Loucy (cell line): ENCODE data around the gene AIDA.
A peak's percentile ranks its signal among the peaks of the same experiment; 100 is the strongest.

Experiments used
- EZH2phosphoT487 ChIP-seq: fragments of 200-600 bp; IDR thresholded peaks from 2 replicates; pipeline ENCODE4 v1.6.1; 2018; ENCODE audit warnings: antibody characterized with exemption, mild to moderate bottlenecking, moderate library complexity, borderline replicate concordance
- TF ChIP-seq, protein P1 (sequence below): fragments of 200-600 bp; sonication (generic); conservative IDR thresholded peaks from 2 replicates; pipeline ENCODE4 v1.5.1; 2014; ENCODE audit warnings: mild to moderate bottlenecking, antibody characterized with exemption, low read length

DNA sequence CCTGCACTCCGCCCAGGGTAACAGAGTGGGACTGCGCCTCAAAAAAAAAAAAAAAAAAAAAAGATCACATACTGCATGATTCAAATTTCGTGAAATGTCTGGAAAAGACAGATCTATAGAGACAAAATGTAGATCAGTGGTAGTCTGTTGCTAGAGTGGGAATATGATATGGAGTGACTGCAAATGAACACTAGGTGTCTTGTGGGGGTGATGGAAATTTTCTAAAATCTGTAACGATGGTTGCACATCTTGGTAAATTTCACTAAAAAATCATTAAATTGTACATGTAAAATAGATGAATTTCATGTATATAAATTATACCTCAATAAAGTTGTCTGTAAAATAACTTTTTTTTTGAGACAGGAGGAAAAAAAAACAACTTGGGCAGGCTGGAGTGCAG lies 5.5 kb downstream of the AIDA start:
- TF ChIP-seq, protein P1, sequence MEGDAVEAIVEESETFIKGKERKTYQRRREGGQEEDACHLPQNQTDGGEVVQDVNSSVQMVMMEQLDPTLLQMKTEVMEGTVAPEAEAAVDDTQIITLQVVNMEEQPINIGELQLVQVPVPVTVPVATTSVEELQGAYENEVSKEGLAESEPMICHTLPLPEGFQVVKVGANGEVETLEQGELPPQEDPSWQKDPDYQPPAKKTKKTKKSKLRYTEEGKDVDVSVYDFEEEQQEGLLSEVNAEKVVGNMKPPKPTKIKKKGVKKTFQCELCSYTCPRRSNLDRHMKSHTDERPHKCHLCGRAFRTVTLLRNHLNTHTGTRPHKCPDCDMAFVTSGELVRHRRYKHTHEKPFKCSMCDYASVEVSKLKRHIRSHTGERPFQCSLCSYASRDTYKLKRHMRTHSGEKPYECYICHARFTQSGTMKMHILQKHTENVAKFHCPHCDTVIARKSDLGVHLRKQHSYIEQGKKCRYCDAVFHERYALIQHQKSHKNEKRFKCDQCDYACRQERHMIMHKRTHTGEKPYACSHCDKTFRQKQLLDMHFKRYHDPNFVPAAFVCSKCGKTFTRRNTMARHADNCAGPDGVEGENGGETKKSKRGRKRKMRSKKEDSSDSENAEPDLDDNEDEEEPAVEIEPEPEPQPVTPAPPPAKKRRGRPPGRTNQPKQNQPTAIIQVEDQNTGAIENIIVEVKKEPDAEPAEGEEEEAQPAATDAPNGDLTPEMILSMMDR, result peak; percentile 33
- TF ChIP-seq EZH2phosphoT487, result no peak
